Smooth muscle cell (in vitro differentiated cells): ENCODE measurements around the gene WDR36. TPM values are rescaled to one million over a fixed set of nuclear protein-coding genes. Genes with fewer than 3 reads are reported as not detected.
A peak's percentile ranks its signal among the peaks of the same experiment; 100 is the strongest.

Experiments used
- DNase-seq: peaks from one replicate; lab custom pipeline; 2025; ENCODE audit not compliant: unreplicated experiment; lab: John Stamatoyannopoulos, UW
- H2AFZ ChIP-seq: fragments of 200-600 bp; sonication (generic); 2 replicates; pipeline ENCODE4 v1.6.0; 2016; ENCODE audit warnings: antibody characterized with exemption, low read depth, mild to moderate bottlenecking
- H3F3A ChIP-seq: fragments of 200-600 bp; sonication (generic); 2 replicates; pipeline ENCODE4 v1.6.0; 2017; ENCODE audit warnings: antibody characterized with exemption, low read depth
- H3K27ac ChIP-seq: fragments of 200-600 bp; sonication (generic); 2 replicates; pipeline ENCODE4 v1.5.1; 2016; ENCODE audit warnings: low read depth, mild to moderate bottlenecking
- H3K27me3 ChIP-seq: fragments of 200-600 bp; sonication (generic); 2 replicates; pipeline ENCODE4 v1.6.1; 2016; ENCODE audit warnings: low read depth, mild to moderate bottlenecking
- H3K36me3 ChIP-seq: fragments of 200-600 bp; sonication (generic); 2 replicates; pipeline ENCODE4 v1.5.1; 2016; ENCODE audit warnings: low read depth
- H3K4me1 ChIP-seq: fragments of 200-600 bp; sonication (generic); 2 replicates; pipeline ENCODE4 v1.5.1; 2016; ENCODE audit warnings: low read depth
- H3K4me2 ChIP-seq: fragments of 200-600 bp; sonication (generic); 2 replicates; pipeline ENCODE4 v1.6.0; 2016; ENCODE audit warnings: mild to moderate bottlenecking
- H3K4me3 ChIP-seq: fragments of 200-600 bp; sonication (generic); 2 replicates; pipeline ENCODE4 v1.5.1; 2016; ENCODE audit warnings: mild to moderate bottlenecking
- H3K79me2 ChIP-seq: fragments of 200-600 bp; sonication (generic); 2 replicates; pipeline ENCODE4 v1.6.0; 2016; ENCODE audit warnings: low read depth, mild to moderate bottlenecking
- H3K9ac ChIP-seq: fragments of 200-600 bp; sonication (generic); 2 replicates; pipeline ENCODE4 v1.6.0; 2016; ENCODE audit warnings: low read depth
- H3K9me3 ChIP-seq: fragments of 200-600 bp; sonication (generic); replicated peaks from 2 replicates; pipeline ENCODE4 v1.5.1; 2016; ENCODE audit warnings: low read depth
- H4K20me1 ChIP-seq: fragments of 200-600 bp; sonication (generic); 2 replicates; pipeline ENCODE4 v1.6.0; 2016; ENCODE audit warnings: low read depth
- CTCF ChIP-seq: fragments of 200-600 bp; sonication (generic); IDR thresholded peaks from 2 replicates; pipeline ENCODE4 v1.5.1; 2017; ENCODE audit warnings: borderline replicate concordance, mild to moderate bottlenecking, antibody characterized with exemption; ENCODE audit not compliant: insufficient read depth, poor library complexity, severe bottlenecking
- WGBS: methylation state at CpG from one replicate; pipeline ENCODE4 v1.1.7; 2016; ENCODE audit warnings: low lambda C conversion rate; 5-methylcytosine and 5-hydroxymethylcytosine counted together
- polyA plus RNA-seq: library from polyadenylated mRNA; unstranded; fragments of >200 nt; fragmentation: Nextera tagmentation; extraction: Ambion mirVana; gene quantifications from 2 replicates; pipeline ENCODE4 v1.2.1, GENCODE V29; 2016
- total RNA-seq: library from RNA; depleted of rRNA; stranded (reverse); fragments of >200 nt; gene quantifications from 2 replicates; pipeline ENCODE4 v1.2.3, GENCODE V29; 2014

WDR36 gene
- total and polyA plus RNA-seq, 2 experiments from 2014 or later = 10.8 to 45.3 TPM

DNA sequence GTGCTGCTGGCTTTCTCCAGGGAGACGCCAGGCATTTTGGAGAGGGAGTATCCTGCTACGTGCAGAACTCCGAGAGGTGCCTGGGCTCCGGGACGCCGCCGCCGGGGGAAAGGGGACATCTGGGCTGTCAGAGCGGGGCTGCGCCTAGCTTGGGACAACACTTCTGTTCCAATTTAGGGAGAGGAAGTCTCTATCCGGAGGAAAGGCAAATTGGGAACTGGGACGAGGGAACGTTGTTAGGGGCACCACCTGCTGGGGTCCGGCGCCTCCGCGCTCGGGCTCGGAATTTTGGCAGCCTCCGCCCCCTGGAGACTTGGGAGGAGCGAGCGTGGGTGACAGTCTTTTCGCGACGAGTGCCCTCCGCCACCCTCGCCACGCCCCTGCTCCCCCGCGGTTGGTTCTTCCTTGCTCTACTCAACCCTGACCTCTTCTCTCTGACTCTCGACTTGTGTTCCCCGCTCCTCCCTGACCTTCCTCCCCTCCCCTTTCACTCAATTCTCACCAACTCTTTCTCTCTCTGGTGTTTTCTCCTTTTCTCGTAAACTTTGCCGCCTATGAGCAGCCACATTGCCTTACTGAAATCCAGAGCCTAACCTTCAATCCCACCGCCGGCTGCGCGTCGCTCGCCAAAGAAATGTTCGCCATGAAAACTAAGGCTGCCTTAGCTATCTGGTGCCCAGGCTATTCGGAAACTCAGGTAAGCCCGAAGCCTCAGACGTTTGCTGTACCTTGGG, 19.0 kb upstream of the WDR36 start:
- no peaks in the 10 kb centered on the region for H3K36me3 ChIP-seq
- H3K4me3 ChIP-seq = peak overlapping the region; percentile 63
- H4K20me1 ChIP-seq = no peaks in the 10 kb centered on the region
- peak; percentile 18 for DNase-seq
- WGBS = under 1% methylated on average over 43 of the region's 44 CpGs
- H3K27me3 ChIP-seq = peaks cover 60% of the 10 kb centered on the region
- H3F3A ChIP-seq = peaks cover 4% of the 10 kb centered on the region
- no peaks in the 10 kb centered on the region for H3K79me2 ChIP-seq
- H3K9ac ChIP-seq = peak overlapping the region; percentile 6
- H3K9me3 ChIP-seq = no peaks in the 10 kb centered on the region
- H3K4me1 ChIP-seq = peaks cover 7% of the 10 kb centered on the region
- H2AFZ ChIP-seq = peak overlapping the region; percentile 95
- H3K4me2 ChIP-seq = peak overlapping the region; percentile 93
- H3K27ac ChIP-seq = no peak overlapping the region
- no peak for TF ChIP-seq CTCF

DNA sequence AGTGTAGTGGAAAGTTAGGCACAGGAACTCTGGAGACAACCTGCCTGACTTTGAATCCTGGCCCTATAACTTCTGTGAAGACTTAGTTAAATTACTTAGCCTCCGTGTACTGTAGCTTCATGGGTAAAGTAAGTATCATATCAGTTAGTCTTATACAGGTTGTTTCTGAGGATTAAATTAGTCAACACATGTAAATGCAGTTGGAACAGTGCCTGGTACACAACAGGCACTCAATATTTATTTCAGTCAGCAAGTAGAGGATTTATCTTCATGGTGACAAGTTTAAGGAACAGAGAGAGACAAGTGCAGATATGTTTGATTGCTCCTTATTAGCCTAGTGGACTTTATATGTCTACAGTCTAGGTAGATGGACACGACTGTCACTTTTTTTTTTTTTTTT, 17.9 kb upstream of the WDR36 start:
- Histone ChIP-seq H3K27ac (no peak overlapping the region), H3K4me2 (peak overlapping the region; percentile 93), H3K4me3 (peak overlapping the region; percentile 63), H2AFZ (peak overlapping the region; percentile 95), H4K20me1 (no peaks in the 10 kb centered on the region), H3K27me3 (peaks cover 49% of the 10 kb centered on the region), H3K36me3 (no peaks in the 10 kb centered on the region), H3K4me1 (peaks cover 7% of the 10 kb centered on the region), H3K9me3 (no peaks in the 10 kb centered on the region), H3K9ac (no peak overlapping the region), H3F3A (peaks cover 4% of the 10 kb centered on the region), H3K79me2 (no peaks in the 10 kb centered on the region)
- TF ChIP-seq CTCF = no peak
- DNase-seq = no peak
- WGBS = 80% methylated on average over 2 of the region's 2 CpGs

DNA sequence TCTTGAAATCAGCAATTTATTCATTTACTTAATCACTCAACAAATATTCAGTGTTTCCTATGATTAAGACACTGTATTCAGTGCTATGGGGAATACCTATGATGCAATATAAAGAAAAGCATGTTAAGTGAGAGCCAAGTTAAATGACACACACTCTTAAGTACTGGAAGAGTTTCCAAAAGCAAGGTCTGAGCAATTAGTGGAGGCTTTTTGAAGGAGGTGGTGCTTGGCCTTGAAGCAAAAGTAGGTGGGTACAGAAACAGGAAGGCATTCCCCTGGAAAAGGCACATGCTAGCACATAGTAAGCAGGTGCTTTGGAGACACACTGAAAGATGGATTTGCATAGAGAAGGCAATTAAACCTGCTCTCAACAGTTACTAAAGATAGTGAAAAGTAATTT, 16.6 kb upstream of the WDR36 start:
- no peak overlapping the region for H3K4me2 ChIP-seq
- H3K9me3 ChIP-seq = no peaks in the 10 kb centered on the region
- H3F3A ChIP-seq = peaks cover 4% of the 10 kb centered on the region
- no peaks in the 10 kb centered on the region for H4K20me1 ChIP-seq
- H3K36me3 ChIP-seq = no peaks in the 10 kb centered on the region
- no peak overlapping the region for H3K4me3 ChIP-seq
- no peak for DNase-seq
- no peak overlapping the region for H2AFZ ChIP-seq
- no peaks in the 10 kb centered on the region for H3K79me2 ChIP-seq
- H3K27me3 ChIP-seq = peaks cover 36% of the 10 kb centered on the region
- H3K9ac ChIP-seq = no peak overlapping the region
- H3K4me1 ChIP-seq = peaks cover 7% of the 10 kb centered on the region
- TF ChIP-seq CTCF = no peak
- H3K27ac ChIP-seq = no peak overlapping the region

GRCh38 chr5:111076091-111076490, 16.1 kb upstream of the WDR36 start:
- no peak for TF ChIP-seq CTCF
- H3K4me2 ChIP-seq = no peak overlapping the region
- peaks cover 36% of the 10 kb centered on the region for H3K27me3 ChIP-seq
- H4K20me1 ChIP-seq = no peaks in the 10 kb centered on the region
- DNase-seq = no peak
- no peak overlapping the region for H3K4me3 ChIP-seq
- H3K9ac ChIP-seq = no peak overlapping the region
- H3K27ac ChIP-seq = no peak overlapping the region
- no peaks in the 10 kb centered on the region for H3K36me3 ChIP-seq
- WGBS = 80% methylated on average over 1 of the region's 1 CpG
- H2AFZ ChIP-seq = no peak overlapping the region
- peaks cover 4% of the 10 kb centered on the region for H3F3A ChIP-seq
- no peaks in the 10 kb centered on the region for H3K9me3 ChIP-seq
- peaks cover 7% of the 10 kb centered on the region for H3K4me1 ChIP-seq
- no peaks in the 10 kb centered on the region for H3K79me2 ChIP-seq
